CD4-positive, alpha-beta T cell (primary cell): ENCODE measurements around the gene TRERF1. TPM values are rescaled to one million over a fixed set of nuclear protein-coding genes. Genes with fewer than 3 reads are reported as not detected.

Experiments used
- ATAC-seq: fragments of 200-7000 bp; cut with Tn5 transposase; one replicate; pipeline ENCODE4 v1.10.0; 2022; ENCODE audit warnings: mild to moderate bottlenecking; ENCODE audit not compliant: poor library complexity
- CTCF ChIA-PET: fragments of 350-600 bp; sonication (Branson Sonifier 250); formaldehyde crosslinking; loops from one replicate; lab custom pipeline; 2021; ENCODE audit warnings: antibody characterized with exemption, inconsistent platforms; lab: Charles Lee
- POLR2A ChIA-PET: fragments of 350-600 bp; sonication (Branson Sonifier 250); formaldehyde crosslinking; loops from one replicate; lab custom pipeline; 2021; ENCODE audit warnings: antibody characterized with exemption, inconsistent platforms; lab: Charles Lee
- DNase-seq, 14 experiments: peaks; one replicate each; pipeline ENCODE4 v3.0.0-alpha.2; 2013 to 2020; ENCODE audit warnings: mixed read lengths in 2 of 14
- H3K27ac ChIP-seq, 2 donors: one replicate each; pipeline versions ENCODE4 v1.5.1 to v1.7.0; 2013; ENCODE audit warnings: low read length in 2 of 2, low read depth in 1 of 2, mild to moderate bottlenecking in 1 of 2
- H3K27me3 ChIP-seq, 2 experiments: 1 replicate in 1 of 2; 2 replicates in 1 of 2; pipeline versions ENCODE4 v1.6.1 to v1.7.0; 2013; ENCODE audit warnings: low read length in 2 of 2, control low read depth in 1 of 2, mild to moderate bottlenecking in 1 of 2, moderate library complexity in 1 of 2; ENCODE audit not compliant: insufficient read depth in 2 of 2, control insufficient read depth in 1 of 2
- H3K36me3 ChIP-seq: one replicate; pipeline ENCODE4 v1.6.1; 2013; ENCODE audit warnings: low read length, control low read depth; ENCODE audit not compliant: insufficient read depth
- H3K4me1 ChIP-seq: one replicate; pipeline ENCODE4 v1.6.1; 2013; ENCODE audit warnings: low read length, control low read depth; ENCODE audit not compliant: insufficient read depth
- H3K4me3 ChIP-seq: one replicate; pipeline ENCODE4 v1.5.1; 2013; ENCODE audit warnings: mild to moderate bottlenecking, low read length, moderate library complexity
- H3K9me3 ChIP-seq, 2 experiments: 1 replicate in 1 of 2; 2 replicates in 1 of 2; pipeline versions ENCODE4 v1.6.1 to v1.7.0; 2013; ENCODE audit warnings: low read length in 2 of 2, mild to moderate bottlenecking in 2 of 2, control low read depth in 1 of 2, moderate library complexity in 1 of 2; ENCODE audit not compliant: control insufficient read depth in 1 of 2, insufficient read depth in 1 of 2
- H3K27ac Mint-ChIP-seq: one replicate; pipeline ENCODE4 v1.8.0; 2020; ENCODE audit warnings: mixed read lengths
- H3K27me3 Mint-ChIP-seq: one replicate; pipeline ENCODE4 v1.8.0; 2021; ENCODE audit warnings: mixed read lengths
- H3K36me3 Mint-ChIP-seq: one replicate; pipeline ENCODE4 v1.8.0; 2021; ENCODE audit warnings: low read depth, mixed read lengths
- H3K4me1 Mint-ChIP-seq: one replicate; pipeline ENCODE4 v1.8.0; 2021; ENCODE audit warnings: low read depth, mixed read lengths
- H3K4me3 Mint-ChIP-seq: one replicate; pipeline ENCODE4 v1.8.0; 2020; ENCODE audit warnings: mild to moderate bottlenecking, mixed read lengths
- H3K9me3 Mint-ChIP-seq: one replicate; pipeline ENCODE4 v1.8.0; 2020; ENCODE audit warnings: mixed read lengths
- intact Hi-C, 2 experiments: fragments of 100-400 bp; cut with DNase I in 1 of 2; cut with micrococcal nuclease in 1 of 2; formaldehyde crosslinking; loops; one replicate each; pipeline versions ENCODE4 v1.15.1 to v1.9.0; 2023 to 2025; cut with DNase I, micrococcal nuclease
- total RNA-seq, 174 experiments: library from RNA in 2 of 174; stranded (reverse) in 2 of 174; gene quantifications; one replicate each; pipeline ENCODE4 v1.2.3 and lab custom pipeline; 2021 to 2026
- TF ChIP-seq, protein P1 (sequence below): fragments of 200-600 bp; IDR thresholded peaks from one replicate; pipeline ENCODE4 v1.8.0; 2022; ENCODE audit warnings: antibody characterized with exemption, mild to moderate bottlenecking

The TRERF1 gene
- total RNA-seq, 2 experiments from 2014 or later = 31.0 to 31.7 TPM

GRCh38 chr6:42452171-42453030 lies 675 bp upstream of the TRERF1 start:
- ATAC-seq (peak; percentile 34), DNase-seq (peak; percentile 20 to 78 (median 43))
- H3K36me3 ChIP-seq = no peaks in the 10 kb centered on the region
- peak overlapping the region; percentile 96 for H3K4me3 ChIP-seq
- intact Hi-C loops = loop anchor here (5.0 to 10.0 kb wide), 6 partner anchors 35 to 235 kb away; partner anchors contain the start of gene MRPS10 (in 1 of the 2)
- peak overlapping the region; percentile 100 for H3K4me3 Mint-ChIP-seq
- H3K9me3 ChIP-seq = no peaks in the 10 kb centered on the region
- H3K4me1 ChIP-seq = peaks cover 42% of the 10 kb centered on the region
- peaks cover 40% of the 10 kb centered on the region for H3K36me3 Mint-ChIP-seq
- POLR2A ChIA-PET = interaction anchor here (0.8 to 7.6 kb wide), 30 partner anchors 10 to 932 kb away, joined by 3 to 178 read pairs (median 4); partner anchors contain the start of genes CNPY3, MRPS10, TBCC and TOMM6
- H3K27me3 ChIP-seq = no peaks in the 10 kb centered on the region
- TF ChIP-seq, protein P1, sequence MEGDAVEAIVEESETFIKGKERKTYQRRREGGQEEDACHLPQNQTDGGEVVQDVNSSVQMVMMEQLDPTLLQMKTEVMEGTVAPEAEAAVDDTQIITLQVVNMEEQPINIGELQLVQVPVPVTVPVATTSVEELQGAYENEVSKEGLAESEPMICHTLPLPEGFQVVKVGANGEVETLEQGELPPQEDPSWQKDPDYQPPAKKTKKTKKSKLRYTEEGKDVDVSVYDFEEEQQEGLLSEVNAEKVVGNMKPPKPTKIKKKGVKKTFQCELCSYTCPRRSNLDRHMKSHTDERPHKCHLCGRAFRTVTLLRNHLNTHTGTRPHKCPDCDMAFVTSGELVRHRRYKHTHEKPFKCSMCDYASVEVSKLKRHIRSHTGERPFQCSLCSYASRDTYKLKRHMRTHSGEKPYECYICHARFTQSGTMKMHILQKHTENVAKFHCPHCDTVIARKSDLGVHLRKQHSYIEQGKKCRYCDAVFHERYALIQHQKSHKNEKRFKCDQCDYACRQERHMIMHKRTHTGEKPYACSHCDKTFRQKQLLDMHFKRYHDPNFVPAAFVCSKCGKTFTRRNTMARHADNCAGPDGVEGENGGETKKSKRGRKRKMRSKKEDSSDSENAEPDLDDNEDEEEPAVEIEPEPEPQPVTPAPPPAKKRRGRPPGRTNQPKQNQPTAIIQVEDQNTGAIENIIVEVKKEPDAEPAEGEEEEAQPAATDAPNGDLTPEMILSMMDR = no peak
- H3K27ac ChIP-seq = peak overlapping the region in 1 of 2 donors; percentile 64
- no peaks in the 10 kb centered on the region for H3K9me3 Mint-ChIP-seq
- peaks cover 59% of the 10 kb centered on the region for H3K4me1 Mint-ChIP-seq
- H3K27me3 Mint-ChIP-seq = no peaks in the 10 kb centered on the region
- CTCF ChIA-PET = interaction anchor here (0.8 to 3.2 kb wide), 6 partner anchors 11 to 95 kb away, joined by 3 to 14 read pairs (median 4); no protein-coding TSS in a partner anchor
- H3K27ac Mint-ChIP-seq = peak overlapping the region; percentile 84

- no peak for ATAC-seq
These were observed 1.0 kb downstream of the TRERF1 start for GRCh38 chr6:42450477-42451332.

More at GRCh38 chr6:42450477-42451332, 1.0 kb downstream of the TRERF1 start:
- TF ChIP-seq, protein P1 = no peak
- intact Hi-C loops = loop anchor here (2.0 to 10.0 kb wide), 7 partner anchors 33 to 233 kb away; partner anchors contain the start of gene MRPS10 (in 1 of the 2)
- no peaks in the 10 kb centered on the region for H3K27me3 ChIP-seq
- peaks cover 53% of the 10 kb centered on the region for H3K4me1 ChIP-seq
- Mint-ChIP-seq H3K27ac (peak overlapping the region; percentile 84), H3K27me3 (no peaks in the 10 kb centered on the region), H3K36me3 (peaks cover 48% of the 10 kb centered on the region), H3K4me1 (peaks cover 71% of the 10 kb centered on the region), H3K9me3 (no peaks in the 10 kb centered on the region), H3K4me3 (peak overlapping the region; percentile 100)
- no peaks in the 10 kb centered on the region for H3K36me3 ChIP-seq
- peak in 5 of 14 experiments; percentile 11 to 54 (median 51) for DNase-seq
- H3K27ac ChIP-seq = peak overlapping the region; percentile 55 to 62
- POLR2A ChIA-PET = interaction anchor here (0.9 to 7.6 kb wide), 11 partner anchors 9 to 114 kb away, joined by 3 to 178 read pairs (median 5); partner anchors contain the start of gene UBR2
- no peaks in the 10 kb centered on the region for H3K9me3 ChIP-seq
- peak overlapping the region; percentile 96 for H3K4me3 ChIP-seq
- CTCF ChIA-PET = interaction anchor here (1.0 to 3.2 kb wide), 3 partner anchors 22 to 97 kb away, joined by 3 to 14 read pairs (median 3); no protein-coding TSS in a partner anchor
